ENCODE data around the gene FOXO1. TPM values are rescaled to one million over a fixed set of nuclear protein-coding genes. Genes with fewer than 3 reads are reported as not detected.

The FOXO1 gene
- total and polyA plus RNA-seq, 2 of the 13 experiments (the other 11 are each of a cell fraction or from before 2014, with no cell fraction given) = 8.1 to 13.1 TPM

- TF ChIP-seq ARNT (IDR thresholded peaks at IDR 0.05) (no peak), MEIS2 (CRISPR knock-in tag; IDR thresholded peaks at IDR 0.05) (0 out of 2 replicates have a peak, but pooled peaks have one; percentile 49), YEATS4 (CRISPR knock-in tag; IDR thresholded peaks at IDR 0.05; ENCODE audit: borderline replicate concordance) (peak; percentile 58; the same call in 1 of the 2 replicates), NFYC (CRISPR knock-in tag; IDR thresholded peaks at IDR 0.05) (peak; percentile 71), ZNF142 (CRISPR knock-in tag; IDR thresholded peaks at IDR 0.05) (peak; percentile 55; the same call in 1 of the 2 replicates), ISL2 (CRISPR knock-in tag; IDR thresholded peaks at IDR 0.05) (no peak; the same call in 1 of the 2 replicates), PATZ1 (CRISPR knock-in tag; IDR thresholded peaks at IDR 0.05) (peak; percentile 85), SPEN (CRISPR knock-in tag; IDR thresholded peaks at IDR 0.05; ENCODE audit: low read depth) (peak; percentile 25; the same call in 1 of the 2 replicates), REST (IDR thresholded peaks at IDR 0.05; ENCODE audit: borderline replicate concordance in 1 of 2, low read depth in 1 of 2, low read length in 2 of 2) (peak in 1 of 2 experiments; percentile 42; a peak in 1 of 4 replicates), ETV5 (CRISPR knock-in tag; IDR thresholded peaks at IDR 0.05; ENCODE audit: borderline replicate concordance) (no peak), TCF7L2 (IDR thresholded peaks at IDR 0.05; ENCODE audit: low read depth, low read length) (no peak)
- TF ChIP-seq, protein P1, sequence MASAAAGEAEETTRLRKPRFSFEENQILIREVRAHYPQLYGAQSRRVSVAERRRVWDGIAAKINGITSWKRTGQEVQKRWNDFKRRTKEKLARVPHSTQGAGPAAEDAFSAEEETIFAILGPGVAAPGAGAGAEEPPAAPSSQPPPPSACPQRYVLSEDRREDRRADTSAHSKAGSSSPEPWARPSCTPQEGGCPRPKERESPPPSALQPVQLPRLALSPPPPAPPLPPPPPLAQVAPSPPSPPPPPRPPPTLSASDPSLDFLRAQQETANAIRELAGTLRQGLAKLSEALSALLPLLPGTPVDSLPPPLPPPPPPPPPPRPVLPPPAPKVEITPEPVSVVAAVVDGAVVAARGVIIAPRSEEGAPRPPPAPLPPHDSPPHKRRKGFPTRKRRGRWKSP (CRISPR knock-in tag; IDR thresholded peaks at IDR 0.05) = 0 out of 2 replicates have a peak, but pooled peaks have one; percentile 41
- TF ChIP-seq, protein P2, sequence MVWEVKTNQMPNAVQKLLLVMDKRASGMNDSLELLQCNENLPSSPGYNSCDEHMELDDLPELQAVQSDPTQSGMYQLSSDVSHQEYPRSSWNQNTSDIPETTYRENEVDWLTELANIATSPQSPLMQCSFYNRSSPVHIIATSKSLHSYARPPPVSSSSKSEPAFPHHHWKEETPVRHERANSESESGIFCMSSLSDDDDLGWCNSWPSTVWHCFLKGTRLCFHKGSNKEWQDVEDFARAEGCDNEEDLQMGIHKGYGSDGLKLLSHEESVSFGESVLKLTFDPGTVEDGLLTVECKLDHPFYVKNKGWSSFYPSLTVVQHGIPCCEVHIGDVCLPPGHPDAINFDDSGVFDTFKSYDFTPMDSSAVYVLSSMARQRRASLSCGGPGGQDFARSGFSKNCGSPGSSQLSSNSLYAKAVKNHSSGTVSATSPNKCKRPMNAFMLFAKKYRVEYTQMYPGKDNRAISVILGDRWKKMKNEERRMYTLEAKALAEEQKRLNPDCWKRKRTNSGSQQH (CRISPR knock-in tag; IDR thresholded peaks at IDR 0.05; ENCODE audit: low read depth) = 0 out of 2 replicates have a peak, but pooled peaks have one; percentile 16
Measured at GRCh38 chr13:40666045-40666932, at the start of gene FOXO1 (continued).
